OCI-LY1 (cell line): ENCODE measurements around the gene RNF144A.

Experiments used
- EZH2 ChIP-seq: fragments of 200-600 bp; sonication (generic), shearing (Covaris generic); IDR thresholded peaks from 2 replicates; pipeline ENCODE4 v1.8.0; 2017; ENCODE audit warnings: borderline replicate concordance, mixed run types, mild to moderate bottlenecking, antibody characterized with exemption, low read length, moderate library complexity, mixed read lengths
- TF ChIP-seq, protein P1 (sequence below): fragments of 200-600 bp; sonication (generic), shearing (Covaris generic); IDR thresholded peaks from 2 replicates; pipeline ENCODE4 v1.5.1; 2017; ENCODE audit warnings: mild to moderate bottlenecking, antibody characterized with exemption, low read length, moderate library complexity, mixed read lengths

- TF ChIP-seq, protein P1, sequence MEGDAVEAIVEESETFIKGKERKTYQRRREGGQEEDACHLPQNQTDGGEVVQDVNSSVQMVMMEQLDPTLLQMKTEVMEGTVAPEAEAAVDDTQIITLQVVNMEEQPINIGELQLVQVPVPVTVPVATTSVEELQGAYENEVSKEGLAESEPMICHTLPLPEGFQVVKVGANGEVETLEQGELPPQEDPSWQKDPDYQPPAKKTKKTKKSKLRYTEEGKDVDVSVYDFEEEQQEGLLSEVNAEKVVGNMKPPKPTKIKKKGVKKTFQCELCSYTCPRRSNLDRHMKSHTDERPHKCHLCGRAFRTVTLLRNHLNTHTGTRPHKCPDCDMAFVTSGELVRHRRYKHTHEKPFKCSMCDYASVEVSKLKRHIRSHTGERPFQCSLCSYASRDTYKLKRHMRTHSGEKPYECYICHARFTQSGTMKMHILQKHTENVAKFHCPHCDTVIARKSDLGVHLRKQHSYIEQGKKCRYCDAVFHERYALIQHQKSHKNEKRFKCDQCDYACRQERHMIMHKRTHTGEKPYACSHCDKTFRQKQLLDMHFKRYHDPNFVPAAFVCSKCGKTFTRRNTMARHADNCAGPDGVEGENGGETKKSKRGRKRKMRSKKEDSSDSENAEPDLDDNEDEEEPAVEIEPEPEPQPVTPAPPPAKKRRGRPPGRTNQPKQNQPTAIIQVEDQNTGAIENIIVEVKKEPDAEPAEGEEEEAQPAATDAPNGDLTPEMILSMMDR = no peak
- TF ChIP-seq EZH2 = no peak
Observed at GRCh38 chr2:6880200-6880733, 36.9 kb upstream of the RNF144A start.
